ENCODE data around the gene KHDC1L.
"Not testable (repeated sequence)": the region's sequence is repeated elsewhere in the genome, so short reads cannot be mapped to it uniquely, and the experiment has no call there.

Gene KHDC1L

DNA sequence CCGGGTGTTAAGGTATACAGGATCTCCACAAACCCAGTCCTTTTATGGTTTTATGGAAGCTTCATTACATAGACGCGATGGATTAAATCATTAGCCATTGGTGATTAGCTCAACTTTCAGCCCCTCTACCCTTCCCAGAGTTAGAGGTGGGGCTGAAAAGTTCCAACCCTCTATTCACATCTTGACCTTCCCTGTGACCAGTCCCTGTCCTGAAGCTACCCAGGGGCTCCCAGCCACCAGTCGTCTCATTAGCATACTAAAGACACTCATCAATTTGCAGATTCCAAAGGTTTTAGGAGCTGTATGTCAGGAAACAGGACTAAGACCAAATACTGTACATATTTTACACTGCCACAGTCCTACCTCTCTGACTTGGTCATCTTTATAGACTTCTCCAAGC lies 21.0 kb downstream of the KHDC1L start:
- DNase-seq (ENCODE audit: low spot score) = no peak

- no peak for DNase-seq (ENCODE audit: low spot score)
Measured at GRCh38 chr6:73203098-73203497, 22.2 kb downstream of the KHDC1L start.

DNA sequence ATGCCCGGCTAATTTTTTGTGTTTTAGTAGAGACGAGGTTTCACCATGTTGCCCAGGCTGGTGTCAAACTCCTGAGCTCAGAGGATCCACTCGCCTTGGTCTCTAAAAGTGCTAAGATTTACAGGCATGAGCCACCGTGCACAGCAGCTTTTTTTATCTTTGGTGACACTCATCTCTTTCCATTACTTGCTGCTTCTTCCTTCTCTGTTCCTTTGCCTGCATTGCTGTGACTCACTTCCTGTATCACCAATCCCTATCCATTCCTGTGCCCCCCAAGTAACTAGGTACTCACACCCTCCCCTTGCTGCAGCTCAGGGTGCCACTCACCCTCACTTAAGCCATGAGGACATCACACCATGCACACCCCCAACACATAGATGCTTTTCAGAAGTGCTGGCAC lies 24.6 kb downstream of the KHDC1L start:
- no peak for DNase-seq (ENCODE audit: low spot score)

DNA sequence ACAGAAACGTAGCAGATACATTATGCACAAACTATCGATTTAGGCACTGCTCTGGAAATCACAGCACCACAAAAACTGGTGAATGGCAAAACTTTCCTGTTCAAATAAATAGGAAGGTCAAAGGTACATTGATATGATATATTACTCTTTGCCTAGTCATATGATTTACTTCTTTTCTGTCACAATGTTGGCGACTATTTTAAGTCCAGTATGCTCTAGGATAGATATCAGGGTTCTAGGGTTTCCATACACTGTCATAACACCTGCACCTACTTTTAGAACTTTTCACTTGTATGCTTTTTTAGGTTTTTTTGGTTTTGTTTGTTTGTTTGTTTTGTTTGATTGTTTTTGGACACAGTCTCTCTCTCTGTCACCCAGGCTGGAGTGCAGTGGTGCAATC lies 25.0 kb downstream of the KHDC1L start:
- no peak for DNase-seq (ENCODE audit: low spot score)

- no peak for DNase-seq (ENCODE audit: low spot score)
Measured at GRCh38 chr6:73194744-73195143, 30.6 kb downstream of the KHDC1L start.

DNA sequence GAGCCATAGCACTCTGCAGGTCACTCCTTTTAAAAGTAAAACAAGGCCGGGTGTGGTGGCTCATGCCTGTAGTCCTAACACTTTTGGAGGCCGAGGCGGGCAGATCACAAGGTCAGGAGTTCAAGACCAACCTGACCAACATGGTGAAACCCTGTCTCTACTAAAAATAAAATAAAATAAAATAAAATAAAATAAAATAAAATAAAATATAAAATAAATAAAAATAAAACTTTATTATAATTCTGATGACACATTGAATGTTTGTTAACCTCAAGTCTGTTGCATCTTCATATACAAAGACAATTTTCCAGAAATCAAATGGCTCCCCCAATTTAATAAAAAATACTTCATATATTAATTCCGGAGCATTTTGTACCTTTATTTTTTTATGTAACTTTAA lies 32.0 kb downstream of the KHDC1L start:
- not testable (repeated sequence) for DNase-seq (ENCODE audit: low spot score)

DNA sequence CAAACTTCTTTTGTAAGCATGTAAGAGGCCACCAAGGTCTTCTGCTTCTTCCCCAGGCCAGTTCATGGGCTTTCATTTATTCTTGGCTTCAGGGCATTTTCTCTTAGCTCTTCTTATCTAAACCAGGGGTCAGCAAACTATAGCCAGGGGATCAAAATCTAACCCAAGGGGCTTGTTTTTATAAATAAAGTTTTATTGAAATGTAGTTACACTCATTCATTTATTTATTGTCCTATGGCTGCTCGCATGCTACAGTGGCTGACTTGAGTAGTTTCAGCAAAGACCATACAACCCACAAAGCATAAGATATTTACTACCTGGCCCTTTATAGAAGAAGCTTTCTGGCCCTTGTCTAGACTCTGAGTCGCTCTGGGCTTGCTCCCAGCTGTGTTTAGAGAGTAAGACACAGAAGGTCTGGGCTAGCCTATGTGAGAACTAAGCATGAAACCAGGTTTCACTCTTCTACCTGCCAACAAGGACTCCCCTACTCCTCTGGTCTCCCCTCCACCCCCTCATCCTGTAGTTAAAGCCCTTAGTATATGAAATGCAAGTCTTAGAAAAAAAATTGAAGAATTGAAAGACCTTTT lies 43.2 kb downstream of the KHDC1L start:
- no peak for DNase-seq (ENCODE audit: low spot score)

- DNase-seq (ENCODE audit: low spot score) = no peak
Measured at GRCh38 chr6:73180763-73181619, 44.3 kb downstream of the KHDC1L start.

GRCh38 chr6:73180076-73180738 lies 45.1 kb downstream of the KHDC1L start:
- DNase-seq (ENCODE audit: low spot score) = no peak

GRCh38 chr6:73177221-73177944 lies 47.9 kb downstream of the KHDC1L start:
- no peak for DNase-seq (ENCODE audit: low spot score)

GRCh38 chr6:73176057-73176456 lies 49.2 kb downstream of the KHDC1L start:
- no peak for DNase-seq (ENCODE audit: low spot score)

GRCh38 chr6:73174646-73175045 lies 50.6 kb downstream of the KHDC1L start:
- no peak for DNase-seq (ENCODE audit: low spot score)

Data from ecto neural progenitor cell (in vitro differentiated cells).